CD4-positive, CD25-positive, alpha-beta regulatory T cell (primary cell): ENCODE measurements around the gene SRRT. TPM values are rescaled to one million over a fixed set of nuclear protein-coding genes. Genes with fewer than 3 reads are reported as not detected.

Experiments used
- ATAC-seq, 2 donors: fragments of 150-1000 bp; cut with Tn5 transposase; one replicate each; pipeline ENCODE4 v1.10.0; 2021; ENCODE audit warnings: low read depth in 2 of 2, moderate number of reproducible peaks in 2 of 2, moderate library complexity in 1 of 2
- DNase-seq, 3 donors: peaks; one replicate each; pipeline versions ENCODE4 v3.0.0 to v3.0.0-alpha.2; 2012 to 2022; ENCODE audit warnings: mixed read lengths in 1 of 3
- H3K27ac ChIP-seq: one replicate; pipeline ENCODE4 v1.7.0; 2013; ENCODE audit warnings: mild to moderate bottlenecking, low read length; ENCODE audit not compliant: insufficient read depth, poor library complexity, severe bottlenecking
- H3K27me3 ChIP-seq: one replicate; pipeline ENCODE4 v1.7.0; 2013; ENCODE audit warnings: low read length; ENCODE audit not compliant: control insufficient read depth, insufficient read depth
- H3K36me3 ChIP-seq: one replicate; pipeline ENCODE4 v1.7.0; 2013; ENCODE audit warnings: mild to moderate bottlenecking, low read length, moderate library complexity; ENCODE audit not compliant: control insufficient read depth, insufficient read depth
- H3K4me1 ChIP-seq: 2 replicates; pipeline ENCODE4 v1.7.0; 2013; ENCODE audit warnings: mild to moderate bottlenecking, low read length; ENCODE audit not compliant: insufficient read depth, control insufficient read depth, poor library complexity, severe bottlenecking
- H3K4me3 ChIP-seq: one replicate; pipeline ENCODE4 v1.7.0; 2013; ENCODE audit warnings: low read depth, mild to moderate bottlenecking, low read length, moderate library complexity
- H3K9me3 ChIP-seq, 2 experiments: 1 replicate in 1 of 2; 2 replicates in 1 of 2; pipeline ENCODE4 v1.7.0; 2013; ENCODE audit warnings: low read length in 2 of 2, mild to moderate bottlenecking in 1 of 2, moderate library complexity in 1 of 2; ENCODE audit not compliant: control insufficient read depth in 2 of 2
- H3K27ac Mint-ChIP-seq, 3 donors: one replicate each; pipeline ENCODE4 v1.8.0; 2020 to 2022; ENCODE audit warnings: mild to moderate bottlenecking in 3 of 3, mixed read lengths in 3 of 3, moderate library complexity in 2 of 3
- H3K27me3 Mint-ChIP-seq: one replicate; pipeline ENCODE4 v1.8.0; 2022; ENCODE audit warnings: mild to moderate bottlenecking, mixed read lengths
- H3K36me3 Mint-ChIP-seq: one replicate; pipeline ENCODE4 v1.8.0; 2020; ENCODE audit warnings: mixed read lengths
- H3K4me1 Mint-ChIP-seq, 4 donors: one replicate each; pipeline ENCODE4 v1.8.0; 2020 to 2022; ENCODE audit warnings: mixed read lengths in 4 of 4, mild to moderate bottlenecking in 1 of 4
- H3K4me3 Mint-ChIP-seq, 4 donors: one replicate each; pipeline ENCODE4 v1.8.0; 2020 to 2022; ENCODE audit warnings: mild to moderate bottlenecking in 4 of 4, mixed read lengths in 4 of 4, moderate library complexity in 3 of 4
- H3K9me3 Mint-ChIP-seq, 7 donors: one replicate each; pipeline ENCODE4 v1.8.0; 2020 to 2022; ENCODE audit warnings: mixed read lengths in 7 of 7, mild to moderate bottlenecking in 3 of 7, moderate library complexity in 2 of 7
- polyA plus RNA-seq, 4 donors: library from polyadenylated mRNA; unstranded; fragments of 300-500 nt; fragmentation: Illumina TruSeq; gene quantifications; one replicate each; pipeline ENCODE4 v1.2.3, GENCODE V29; 2021
- total RNA-seq: library from RNA; stranded (reverse); gene quantifications from one replicate; pipeline ENCODE4 v1.2.3, GENCODE V29; 2022

SRRT gene
- total and polyA plus RNA-seq, 5 donors from 2014 or later = 31.9 to 234 (median 38.5) TPM

- no peaks in the 10 kb centered on the region for H3K9me3 ChIP-seq
- Mint-ChIP-seq H3K27me3 (no peaks in the 10 kb centered on the region), H3K36me3 (peaks cover 7% of the 10 kb centered on the region), H3K4me3 (peak overlapping the region in 3 of 4 donors; percentile 81 to 84 (median 84)), H3K4me1 (peaks cover 0 to 16% (median 2%) of the 10 kb centered on the region in 4 donors), H3K9me3 (no peaks in the 10 kb centered on the region), H3K27ac (peak overlapping the region in 1 of 3 donors; percentile 87)
- H3K4me3 ChIP-seq = peak overlapping the region; percentile 32
- ATAC-seq (no peak), DNase-seq (no peak)
- H3K27ac ChIP-seq = peak overlapping the region; percentile 65
- no peaks in the 10 kb centered on the region for H3K27me3 ChIP-seq
- peaks cover 17% of the 10 kb centered on the region for H3K4me1 ChIP-seq
- H3K36me3 ChIP-seq = peaks cover 20% of the 10 kb centered on the region
These were observed 8.2 kb upstream of the SRRT start for GRCh38 chr7:100866729-100867039.

- Mint-ChIP-seq H3K27ac (peak within 1 kb of the TSS in 2 of 3 donors; percentile 87 to 98), H3K36me3 (peaks cover 7% of the 10 kb centered on the region), H3K4me3 (peak within 1 kb of the TSS; percentile 29 to 84 (median 82)), H3K9me3 (no peaks in the 10 kb centered on the region), H3K27me3 (no peaks in the 10 kb centered on the region), H3K4me1 (peaks cover 0 to 16% (median 2%) of the 10 kb centered on the region in 4 donors)
- Histone ChIP-seq H3K27me3 (no peaks in the 10 kb centered on the region), H3K9me3 (no peaks in the 10 kb centered on the region), H3K4me3 (peak within 1 kb of the TSS; percentile 32), H3K27ac (peak within 1 kb of the TSS; percentile 65), H3K36me3 (peaks cover 20% of the 10 kb centered on the region), H3K4me1 (peaks cover 17% of the 10 kb centered on the region)
- DNase-seq = peak; percentile 17 to 54 (median 38)
- ATAC-seq = peak in 1 of 2 donors; percentile 40
These were observed 7.7 kb upstream of the SRRT start, which contains the start of gene TRIP6 for GRCh38 chr7:100867040-100867775. Gene TRIP6 (plus strand): TSS chr7:100867387. CDS start chr7:100867498, 111 bp downstream.

GRCh38 chr7:100867776-100868485 is 7.0 kb upstream of the SRRT start:
- H3K4me1 Mint-ChIP-seq = peaks cover 0 to 16% (median 2%) of the 10 kb centered on the region in 4 donors
- no peaks in the 10 kb centered on the region for H3K9me3 ChIP-seq
- peaks cover 13% of the 10 kb centered on the region for H3K36me3 ChIP-seq
- H3K4me3 Mint-ChIP-seq = peak overlapping the region; percentile 26 to 71 (median 50)
- no peaks in the 10 kb centered on the region for H3K27me3 ChIP-seq
- no peaks in the 10 kb centered on the region for H3K9me3 Mint-ChIP-seq
- peaks cover under 1% of the 10 kb centered on the region for H3K36me3 Mint-ChIP-seq
- no peak for DNase-seq
- H3K4me1 ChIP-seq = peaks cover 17% of the 10 kb centered on the region
- H3K27ac ChIP-seq = peak overlapping the region; percentile 65
- ATAC-seq = no peak
- no peaks in the 10 kb centered on the region for H3K27me3 Mint-ChIP-seq
- peak overlapping the region in 1 of 3 donors; percentile 71 for H3K27ac Mint-ChIP-seq
- H3K4me3 ChIP-seq = no peak overlapping the region

- Mint-ChIP-seq H3K36me3 (peaks cover 17% of the 10 kb centered on the region), H3K4me1 (peaks cover 10 to 46% (median 25%) of the 10 kb centered on the region in 4 donors), H3K27me3 (peaks cover 7% of the 10 kb centered on the region), H3K27ac (peak overlapping the region; percentile 78 to 99 (median 99)), H3K9me3 (no peaks in the 10 kb centered on the region), H3K4me3 (peak overlapping the region; percentile 99 to 100 (median 100))
- Histone ChIP-seq H3K36me3 (peaks cover 10% of the 10 kb centered on the region), H3K4me1 (peaks cover 27% of the 10 kb centered on the region), H3K4me3 (no peak overlapping the region), H3K27me3 (no peaks in the 10 kb centered on the region), H3K27ac (peak overlapping the region; percentile 92), H3K9me3 (no peaks in the 10 kb centered on the region)
- ATAC-seq (no peak), DNase-seq (no peak)
These were observed 1.2 kb upstream of the SRRT start for GRCh38 chr7:100873599-100874299.

- Histone ChIP-seq H3K4me1 (peaks cover 27% of the 10 kb centered on the region), H3K9me3 (no peaks in the 10 kb centered on the region), H3K4me3 (peak overlapping the region; percentile 65), H3K27me3 (no peaks in the 10 kb centered on the region), H3K36me3 (peaks cover 10% of the 10 kb centered on the region), H3K27ac (peak overlapping the region; percentile 92)
- H3K27ac Mint-ChIP-seq = peak overlapping the region; percentile 78 to 99 (median 99)
- peak overlapping the region; percentile 99 to 100 (median 100) for H3K4me3 Mint-ChIP-seq
- ATAC-seq = no peak
- peaks cover 10 to 51% (median 27%) of the 10 kb centered on the region in 4 donors for H3K4me1 Mint-ChIP-seq
- peaks cover 7% of the 10 kb centered on the region for H3K27me3 Mint-ChIP-seq
- H3K36me3 Mint-ChIP-seq = peaks cover 21% of the 10 kb centered on the region
- no peak for DNase-seq
- no peaks in the 10 kb centered on the region for H3K9me3 Mint-ChIP-seq
These were observed 665 bp upstream of the SRRT start for GRCh38 chr7:100874300-100874576.

GRCh38 chr7:100875356-100875751 is 451 bp downstream of the SRRT start:
- Histone ChIP-seq H3K27ac (peak overlapping the region; percentile 92), H3K36me3 (peaks cover 17% of the 10 kb centered on the region), H3K4me3 (peak overlapping the region; percentile 84), H3K27me3 (no peaks in the 10 kb centered on the region), H3K4me1 (peaks cover 27% of the 10 kb centered on the region), H3K9me3 (no peaks in the 10 kb centered on the region)
- peaks cover 7% of the 10 kb centered on the region for H3K27me3 Mint-ChIP-seq
- peaks cover 26% of the 10 kb centered on the region for H3K36me3 Mint-ChIP-seq
- ATAC-seq = peak in 1 of 2 donors; percentile 8
- H3K4me3 Mint-ChIP-seq = peak overlapping the region; percentile 99 to 100 (median 100)
- DNase-seq = peak in 2 of 3 donors; percentile 23 to 54
- peaks cover 10 to 61% (median 35%) of the 10 kb centered on the region in 4 donors for H3K4me1 Mint-ChIP-seq
- peak overlapping the region; percentile 90 to 99 (median 99) for H3K27ac Mint-ChIP-seq
- no peaks in the 10 kb centered on the region for H3K9me3 Mint-ChIP-seq

GRCh38 chr7:100878013-100878412 is 3.1 kb downstream of the SRRT start:
- H3K9me3 Mint-ChIP-seq = no peaks in the 10 kb centered on the region
- Histone ChIP-seq H3K27me3 (no peaks in the 10 kb centered on the region), H3K36me3 (peaks cover 36% of the 10 kb centered on the region), H3K27ac (no peak overlapping the region), H3K4me3 (no peak overlapping the region), H3K9me3 (no peaks in the 10 kb centered on the region), H3K4me1 (peaks cover 27% of the 10 kb centered on the region)
- H3K4me3 Mint-ChIP-seq = peak overlapping the region; percentile 24 to 85 (median 53)
- ATAC-seq = no peak
- DNase-seq = no peak
- H3K4me1 Mint-ChIP-seq = peaks cover 10 to 69% (median 37%) of the 10 kb centered on the region in 4 donors
- H3K36me3 Mint-ChIP-seq = peaks cover 37% of the 10 kb centered on the region
- H3K27me3 Mint-ChIP-seq = peaks cover 7% of the 10 kb centered on the region
- peak overlapping the region in 2 of 3 donors; percentile 33 to 41 for H3K27ac Mint-ChIP-seq
